IMR-90 (cell line): ENCODE measurements around the gene UBE3A. TPM values are rescaled to one million over a fixed set of nuclear protein-coding genes. Genes with fewer than 3 reads are reported as not detected.

Experiments
- ATAC-seq: fragments of 200-7000 bp; cut with Tn5 transposase; 2 replicates; pipeline ENCODE4 v1.9.1; 2020; ENCODE audit warnings: low read depth, mild to moderate bottlenecking, moderate library complexity
- BruUV-seq: library from RNA; stranded (reverse); fragments of 400-500 nt; replicated peaks from 2 replicates; lab custom pipeline; 2021; lab: Mats Ljungman, UMichigan
- CTCF ChIA-PET: fragments of 300-600 bp; formaldehyde crosslinking; extraction: SDS; loops from one replicate; lab custom pipeline; 2021; ENCODE audit warnings: antibody characterized with exemption; lab: Yijun Ruan, JAX
- POLR2A ChIA-PET: fragments of 300-600 bp; sonication (Branson Sonifier 250); formaldehyde crosslinking; loops from one replicate; lab custom pipeline; 2022; ENCODE audit warnings: antibody characterized with exemption; ENCODE audit not compliant: unreplicated experiment; lab: Charles Lee
- DNase-seq: peaks from one replicate; pipeline ENCODE4 v3.0.0; 2013
- H2AFZ ChIP-seq: replicated peaks from 2 replicates; pipeline ENCODE3; 2013; ENCODE audit warnings: low read length, mild to moderate bottlenecking; ENCODE audit not compliant: poor library complexity
- H2AK5ac ChIP-seq: 2 replicates; pipeline ENCODE4 v1.6.1; 2013; ENCODE audit warnings: low read depth, low read length, inconsistent platforms
- H2AK9ac ChIP-seq: replicated peaks from 2 replicates; pipeline ENCODE3; 2013; ENCODE audit warnings: mild to moderate bottlenecking, low read depth, low read length, moderate library complexity; ENCODE audit not compliant: poor library complexity
- H2BK120ac ChIP-seq: 2 replicates; pipeline ENCODE4 v1.6.1; 2013; ENCODE audit warnings: low read depth, low read length, inconsistent platforms
- H2BK15ac ChIP-seq: 3 replicates; pipeline ENCODE4 v1.6.1; 2013; ENCODE audit warnings: low read depth, low read length, inconsistent platforms
- H2BK20ac ChIP-seq: 2 replicates; pipeline ENCODE4 v1.6.1; 2013; ENCODE audit warnings: low read depth, mild to moderate bottlenecking, inconsistent platforms, low read length, moderate library complexity
- H2BK5ac ChIP-seq: 2 replicates; pipeline ENCODE4 v1.6.1; 2013; ENCODE audit warnings: mild to moderate bottlenecking, low read depth, low read length, inconsistent platforms; ENCODE audit not compliant: poor library complexity, severe bottlenecking
- H3K14ac ChIP-seq: replicated peaks from 2 replicates; pipeline ENCODE4 v1.6.1; 2013; ENCODE audit warnings: low read depth, low read length, inconsistent platforms
- H3K18ac ChIP-seq: 2 replicates; pipeline ENCODE4 v1.6.1; 2013; ENCODE audit warnings: low read depth, low read length, control low read depth
- H3K23ac ChIP-seq: 2 replicates; pipeline ENCODE4 v1.6.1; 2013; ENCODE audit warnings: low read depth, low read length, inconsistent platforms
- H3K27ac ChIP-seq: 2 replicates; pipeline ENCODE4 v1.5.1; 2013; ENCODE audit warnings: mild to moderate bottlenecking, control low read depth, low read length; ENCODE audit not compliant: insufficient read depth
- H3K27me3 ChIP-seq: 2 replicates; pipeline ENCODE4 v1.6.1; 2013; ENCODE audit warnings: low read length; ENCODE audit not compliant: control insufficient read depth, insufficient read depth
- H3K36me3 ChIP-seq: 2 replicates; pipeline ENCODE4 v1.6.1; 2013; ENCODE audit warnings: low read length, mixed read lengths; ENCODE audit not compliant: control insufficient read depth, insufficient read depth
- H3K4ac ChIP-seq: 2 replicates; pipeline ENCODE4 v1.6.1; 2013; ENCODE audit warnings: low read depth, low read length, inconsistent platforms
- H3K4me1 ChIP-seq: 2 replicates; pipeline ENCODE4 v1.6.1; 2013; ENCODE audit warnings: low read length, mixed read lengths; ENCODE audit not compliant: control insufficient read depth, insufficient read depth
- H3K4me2 ChIP-seq: 2 replicates; pipeline ENCODE4 v1.6.1; 2013; ENCODE audit warnings: low read depth, mild to moderate bottlenecking, control low read depth, low read length, moderate library complexity
- H3K4me3 ChIP-seq: 2 replicates; pipeline ENCODE4 v1.5.1; 2013; ENCODE audit warnings: low read depth, mild to moderate bottlenecking, control low read depth, low read length, moderate library complexity; ENCODE audit not compliant: insufficient read depth
- H3K56ac ChIP-seq: 2 replicates; pipeline ENCODE4 v1.6.1; 2013; ENCODE audit warnings: low read length, inconsistent platforms; ENCODE audit not compliant: insufficient read depth; ENCODE audit errors: extremely low read depth
- H3K79me1 ChIP-seq, 2 experiments: 2 replicates each; pipeline ENCODE4 v1.6.1; 2013; ENCODE audit warnings: low read length in 2 of 2, inconsistent platforms in 1 of 2, low read depth in 1 of 2
- H3K9ac ChIP-seq: 2 replicates; pipeline ENCODE4 v1.6.1; 2013; ENCODE audit warnings: low read depth, low read length, control low read depth
- H3K9me1 ChIP-seq: 2 replicates; pipeline ENCODE4 v1.6.1; 2013; ENCODE audit warnings: low read length, inconsistent platforms; ENCODE audit not compliant: insufficient read depth
- H3K9me3 ChIP-seq: 2 replicates; pipeline ENCODE4 v1.6.1; 2013; ENCODE audit warnings: low read length; ENCODE audit not compliant: control insufficient read depth, insufficient read depth
- H4K20me1 ChIP-seq: 2 replicates; pipeline ENCODE4 v1.6.1; 2013; ENCODE audit warnings: low read length, inconsistent platforms; ENCODE audit not compliant: insufficient read depth
- H4K5ac ChIP-seq: 2 replicates; pipeline ENCODE4 v1.6.1; 2013; ENCODE audit warnings: mild to moderate bottlenecking, low read depth, low read length, control low read depth
- H4K8ac ChIP-seq, 2 experiments: 2 replicates each; pipeline ENCODE4 v1.6.1; 2013; ENCODE audit warnings: low read depth in 2 of 2, low read length in 2 of 2, control low read depth in 1 of 2, inconsistent platforms in 1 of 2
- H4K91ac ChIP-seq: 2 replicates; pipeline ENCODE4 v1.6.1; 2013; ENCODE audit warnings: low read depth, low read length, inconsistent platforms; ENCODE audit not compliant: insufficient read depth
- BHLHE40 ChIP-seq: fragments of 150-350 bp; IDR thresholded peaks from 2 replicates; pipeline ENCODE4 v1.6.1; 2016; ENCODE audit warnings: mild to moderate bottlenecking, low read depth, low read length
- CEBPB ChIP-seq: IDR thresholded peaks from 2 replicates; pipeline ENCODE4 v1.6.1; 2012; ENCODE audit warnings: low read depth, low read length, improper control_type of control experiment
- CHD1 ChIP-seq: IDR thresholded peaks from 2 replicates; pipeline ENCODE4 v1.6.1; 2012; ENCODE audit warnings: low read depth, low read length, improper control_type of control experiment
- ELK1 ChIP-seq: fragments of 150-350 bp; IDR thresholded peaks from 2 replicates; pipeline ENCODE4 v1.6.1; 2016; ENCODE audit warnings: low read depth, mild to moderate bottlenecking, low read length, moderate library complexity, borderline replicate concordance
- FOS ChIP-seq: fragments of 150-350 bp; IDR thresholded peaks from 2 replicates; pipeline ENCODE4 v1.6.1; 2016; ENCODE audit warnings: low read depth, low read length
- MAFK ChIP-seq: IDR thresholded peaks from 2 replicates; pipeline ENCODE4 v1.6.1; 2012; ENCODE audit warnings: low read depth, low read length, improper control_type of control experiment
- MAZ ChIP-seq: IDR thresholded peaks from 2 replicates; pipeline ENCODE4 v1.6.1; 2012; ENCODE audit warnings: low read depth, mild to moderate bottlenecking, low read length, improper control_type of control experiment, moderate library complexity, borderline replicate concordance
- MXI1 ChIP-seq: IDR thresholded peaks from 2 replicates; pipeline ENCODE4 v1.6.1; 2012; ENCODE audit warnings: low read depth, mild to moderate bottlenecking, low read length, moderate library complexity, borderline replicate concordance
- NFE2L2 ChIP-seq: fragments of 150-350 bp; IDR thresholded peaks from 2 replicates; pipeline ENCODE4 v1.6.1; 2016; ENCODE audit warnings: low read depth, mild to moderate bottlenecking, low read length
- POLR2A ChIP-seq: IDR thresholded peaks from 2 replicates; pipeline ENCODE4 v1.6.1; 2012; ENCODE audit warnings: mild to moderate bottlenecking, low read depth, low read length
- RFX5 ChIP-seq: IDR thresholded peaks from 2 replicates; pipeline ENCODE4 v1.8.0; 2012; ENCODE audit warnings: low read depth, mild to moderate bottlenecking, low read length, moderate library complexity
- SMC3 ChIP-seq: fragments of 150-350 bp; IDR thresholded peaks from 2 replicates; pipeline ENCODE4 v1.6.1; 2016; ENCODE audit warnings: low read depth, mild to moderate bottlenecking, antibody characterized with exemption, low read length, moderate library complexity
- USF2 ChIP-seq: fragments of 150-350 bp; IDR thresholded peaks from 2 replicates; pipeline ENCODE4 v1.6.1; 2017; ENCODE audit warnings: mild to moderate bottlenecking, antibody characterized with exemption, low read length, low read depth
- WGBS, 2 experiments: methylation state at CpG; one replicate each; pipeline versions ENCODE4 v1.1.5 to v1.1.7; 2013; ENCODE audit warnings: missing lambda C conversion rate in 2 of 2; ENCODE audit not compliant: insufficient read length in 1 of 2; ENCODE audit errors: extremely low coverage in 2 of 2; 5-methylcytosine and 5-hydroxymethylcytosine counted together
- dilution Hi-C: fragments of 300-500 bp; cut with HindIII; formaldehyde crosslinking; loops from one replicate; pipeline ENCODE4 v1.14.3; 2018; ENCODE audit warnings: low sequenced_read_pairs; ENCODE audit not compliant: unreplicated experiment
- in situ Hi-C: fragments of 300-500 bp; cut with MboI; formaldehyde crosslinking; loops from 3 replicates; pipeline ENCODE4 v1.14.3; 2019; ENCODE audit warnings: low sequenced_read_pairs, inconsistent platforms, mixed read lengths
- intact Hi-C: fragments of 100-400 bp; cut with micrococcal nuclease; formaldehyde crosslinking; loops from 2 replicates; pipeline ENCODE4 v1.10.0; 2022
- polyA plus RNA-seq, 3 experiments: library from polyadenylated mRNA; depleted of rRNA; stranded (reverse); fragments of >200 nt; gene quantifications; 2 replicates each; pipeline ENCODE4 v1.2.3, GENCODE V29; 2012; ENCODE audit warnings: low replicate concordance in 1 of 3
- total RNA-seq: library from RNA; depleted of rRNA; stranded (reverse); fragments of >200 nt; gene quantifications from 2 replicates; pipeline ENCODE4 v1.2.3, GENCODE V29; 2012

The UBE3A gene
- total and polyA plus RNA-seq, 2 of the 4 experiments (the other 2 are of a cell fraction): 19.3 to 53.2 TPM

GRCh38 chr15:25454771-25455170 lies 15.9 kb upstream of the UBE3A start:
- H2BK120ac ChIP-seq: no peak overlapping the region
- in situ Hi-C loops: no loop called here
- H2AFZ ChIP-seq: no peak overlapping the region
- TF ChIP-seq MXI1 (no peak), NFE2L2 (no peak), FOS (no peak), BHLHE40 (no peak), SMC3 (no peak), POLR2A (no peak), CHD1 (no peak), CEBPB (no peak), RFX5 (no peak), USF2 (no peak), ELK1 (no peak), MAZ (no peak), MAFK (no peak)
- ATAC-seq (no peak), DNase-seq (no peak)
- no peaks in the 10 kb centered on the region for H3K36me3 ChIP-seq
- H3K9me3 ChIP-seq: peaks cover 5% of the 10 kb centered on the region; the same call in 1 of the 2 replicates
- no peak overlapping the region for H2AK5ac ChIP-seq
- no peaks in the 10 kb centered on the region for H3K4me1 ChIP-seq
- H3K9me1 ChIP-seq: no peaks in the 10 kb centered on the region
- no peak overlapping the region for H2BK15ac ChIP-seq
- H3K56ac ChIP-seq: no peak overlapping the region
- H4K8ac ChIP-seq: no peak overlapping the region
- H3K79me1 ChIP-seq: no peaks in the 10 kb centered on the region
- CTCF ChIA-PET: no interaction called here
- H4K5ac ChIP-seq: no peak overlapping the region
- no peak overlapping the region for H2BK20ac ChIP-seq
- no peaks in the 10 kb centered on the region for H4K20me1 ChIP-seq
- no peak overlapping the region for H3K27ac ChIP-seq
- H4K91ac ChIP-seq: no peak overlapping the region
- H3K4me2 ChIP-seq: no peak overlapping the region
- H3K4me3 ChIP-seq: no peak overlapping the region
- no peaks in the 10 kb centered on the region for H3K27me3 ChIP-seq
- BruUV-seq: no TSS peak
- POLR2A ChIA-PET: no interaction called here
- no peak overlapping the region for H3K4ac ChIP-seq
- no peak overlapping the region for H3K14ac ChIP-seq
- no peak overlapping the region for H2BK5ac ChIP-seq
- intact Hi-C loops: no loop called here
- dilution Hi-C loops: no loop called here
- no peak overlapping the region for H2AK9ac ChIP-seq
- H3K23ac ChIP-seq: no peak overlapping the region
- no CpG with 5 or more reads among the region's 2 CpGs for WGBS, 2 experiments
- no peak overlapping the region for H3K9ac ChIP-seq
- no peak overlapping the region for H3K18ac ChIP-seq
